Measurements from ENCODE around the gene CUEDC2. TPM values are rescaled to one million over a fixed set of nuclear protein-coding genes. Genes with fewer than 3 reads are reported as not detected.

Gene CUEDC2, protein sequence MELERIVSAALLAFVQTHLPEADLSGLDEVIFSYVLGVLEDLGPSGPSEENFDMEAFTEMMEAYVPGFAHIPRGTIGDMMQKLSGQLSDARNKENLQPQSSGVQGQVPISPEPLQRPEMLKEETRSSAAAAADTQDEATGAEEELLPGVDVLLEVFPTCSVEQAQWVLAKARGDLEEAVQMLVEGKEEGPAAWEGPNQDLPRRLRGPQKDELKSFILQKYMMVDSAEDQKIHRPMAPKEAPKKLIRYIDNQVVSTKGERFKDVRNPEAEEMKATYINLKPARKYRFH
- total RNA-seq (2022) (55.0 and 64.5 TPM in 2 replicates), Bru-seq, nascent RNA (percentile 58 among the genes with signal in this experiment), BruChase-seq, experiment 1, labeled RNA remaining after a 6-hour chase (percentile 65 among the genes with signal in this experiment), BruChase-seq, experiment 2, labeled RNA remaining after a 2-hour chase (percentile 64 among the genes with signal in this experiment)
- long read RNA-seq, transcript CUEDC2-201 (9 exons, 1,191 nt): major isoform, 104 of 128 reads
- long read RNA-seq, partial matches to known transcripts: 3 of 128 reads
- long read RNA-seq, other reads (novel, unspliced or antisense): 21 of 128 reads

DNA sequence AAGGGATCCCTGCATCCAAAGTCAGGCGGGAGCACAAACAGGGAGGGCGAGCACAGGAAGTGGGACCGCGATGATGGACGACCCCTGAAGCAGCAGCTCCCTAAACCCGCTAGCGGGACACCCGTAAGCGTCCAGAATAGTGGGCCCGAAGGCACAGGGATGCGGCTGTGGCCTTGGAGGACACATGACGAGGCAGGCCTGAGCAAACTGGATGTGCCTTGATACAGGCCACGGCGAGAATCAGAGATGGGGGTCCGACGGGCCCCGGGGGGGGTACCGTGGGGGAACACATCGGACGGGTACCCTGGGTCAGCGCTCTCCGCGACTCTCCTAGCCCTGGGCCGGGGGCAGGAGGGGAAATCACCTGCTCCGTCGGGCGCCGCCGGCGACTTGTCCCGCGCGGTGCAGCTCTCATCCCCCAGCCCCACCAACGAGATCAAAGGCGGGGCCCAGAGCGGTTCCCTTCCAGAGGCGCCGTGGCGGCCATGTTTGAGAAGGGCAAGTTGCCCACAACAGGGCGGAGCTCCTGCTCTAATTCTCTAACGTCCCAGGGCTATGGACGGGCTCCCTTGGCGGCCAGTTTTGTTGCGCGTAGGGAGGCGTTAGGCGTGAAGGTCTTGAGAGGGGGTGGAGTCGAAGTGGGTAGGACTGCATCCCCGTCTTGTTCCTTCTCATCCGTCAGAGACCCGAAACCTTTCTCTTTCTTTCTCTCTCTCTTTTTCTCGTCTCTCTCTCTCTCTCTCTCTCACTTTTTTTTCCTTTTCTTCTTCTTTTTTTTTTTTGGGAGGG lies at the start of gene CUEDC2:
TSS of gene CUEDC2 (minus strand) at position 413 of the 789 bp plus-strand sequence. CDS start 7,386 bp downstream, outside the sequence.
- Mint-ChIP-seq H3K9me3 (ENCODE audit: unreplicated experiment) (no peaks in the 10 kb centered on the region), H3K4me3 (ENCODE audit: unreplicated experiment) (peak within 1 kb of the TSS; percentile 90), H3K27me3 (ENCODE audit: insufficient read depth, unreplicated experiment) (no peaks in the 10 kb centered on the region), H3K36me3 (ENCODE audit: insufficient read depth, unreplicated experiment) (no peaks in the 10 kb centered on the region), H3K27ac (ENCODE audit: low read depth, unreplicated experiment) (peak within 1 kb of the TSS; percentile 94), H3K4me1 (ENCODE audit: insufficient read depth, unreplicated experiment) (peaks cover 26% of the 10 kb centered on the region)
- TF ChIP-seq, protein P1, sequence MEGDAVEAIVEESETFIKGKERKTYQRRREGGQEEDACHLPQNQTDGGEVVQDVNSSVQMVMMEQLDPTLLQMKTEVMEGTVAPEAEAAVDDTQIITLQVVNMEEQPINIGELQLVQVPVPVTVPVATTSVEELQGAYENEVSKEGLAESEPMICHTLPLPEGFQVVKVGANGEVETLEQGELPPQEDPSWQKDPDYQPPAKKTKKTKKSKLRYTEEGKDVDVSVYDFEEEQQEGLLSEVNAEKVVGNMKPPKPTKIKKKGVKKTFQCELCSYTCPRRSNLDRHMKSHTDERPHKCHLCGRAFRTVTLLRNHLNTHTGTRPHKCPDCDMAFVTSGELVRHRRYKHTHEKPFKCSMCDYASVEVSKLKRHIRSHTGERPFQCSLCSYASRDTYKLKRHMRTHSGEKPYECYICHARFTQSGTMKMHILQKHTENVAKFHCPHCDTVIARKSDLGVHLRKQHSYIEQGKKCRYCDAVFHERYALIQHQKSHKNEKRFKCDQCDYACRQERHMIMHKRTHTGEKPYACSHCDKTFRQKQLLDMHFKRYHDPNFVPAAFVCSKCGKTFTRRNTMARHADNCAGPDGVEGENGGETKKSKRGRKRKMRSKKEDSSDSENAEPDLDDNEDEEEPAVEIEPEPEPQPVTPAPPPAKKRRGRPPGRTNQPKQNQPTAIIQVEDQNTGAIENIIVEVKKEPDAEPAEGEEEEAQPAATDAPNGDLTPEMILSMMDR (IDR thresholded peaks at IDR 0.05; ENCODE audit: unreplicated experiment): no peak
- intact Hi-C loops (cut with micrococcal nuclease): no loop called here
- DNase-seq (ENCODE audit: unreplicated experiment): peak; percentile 97
- POLR2A ChIA-PET: interaction anchor here (0.7 to 5.7 kb wide), 26 partner anchors 10 to 614 kb away, joined by 3 to 119 read pairs (median 4); partner anchors contain the start of genes ACTR1A, C10orf95, FBXL15 and GBF1
- BruUV-seq (replicated peaks): no TSS peak
- CTCF ChIA-PET: interaction anchor here (0.6 to 2.2 kb wide), 8 partner anchors 9 to 1426 kb away, joined by 3 to 11 read pairs (median 3); partner anchors contain the start of genes C10orf95 and FBXL15

DNA sequence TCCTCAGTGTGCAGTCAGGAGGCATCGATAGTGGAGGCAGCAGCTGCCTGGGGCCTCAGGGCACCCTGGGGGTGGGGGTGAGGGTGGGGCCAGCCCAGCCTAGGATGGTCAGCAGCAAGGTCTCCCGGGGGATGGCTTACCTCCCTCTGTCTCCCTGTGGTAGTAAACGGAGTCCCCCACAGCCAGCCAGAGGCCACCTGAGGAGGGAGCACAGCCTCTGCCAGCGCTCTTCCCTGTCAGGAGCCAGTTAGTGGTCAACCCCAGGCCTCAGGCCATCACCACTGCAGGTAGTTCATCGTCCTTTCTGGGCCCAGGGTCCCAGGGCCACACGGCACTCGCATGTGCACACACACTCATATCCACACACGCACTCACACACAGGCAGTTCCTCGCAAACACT lies 48.0 kb upstream of the CUEDC2 start:
- BruUV-seq (replicated peaks): no TSS peak
- ChIA-PET POLR2A (interaction anchor here (1.3 to 1.8 kb wide), 2 partner anchors 21 to 60 kb away, joined by 4 to 7 read pairs; partner anchors contain the start of gene FBXL15), CTCF (interaction anchor here (0.5 to 2.4 kb wide), 9 partner anchors 10 to 756 kb away, joined by 3 to 28 read pairs (median 5); no protein-coding TSS in a partner anchor)
- no peak for DNase-seq (ENCODE audit: unreplicated experiment)
- Mint-ChIP-seq H3K9me3 (ENCODE audit: unreplicated experiment) (no peaks in the 10 kb centered on the region), H3K27me3 (ENCODE audit: insufficient read depth, unreplicated experiment) (no peaks in the 10 kb centered on the region), H3K27ac (ENCODE audit: low read depth, unreplicated experiment) (no peak overlapping the region), H3K36me3 (ENCODE audit: insufficient read depth, unreplicated experiment) (peaks cover 45% of the 10 kb centered on the region), H3K4me1 (ENCODE audit: insufficient read depth, unreplicated experiment) (no peaks in the 10 kb centered on the region), H3K4me3 (ENCODE audit: unreplicated experiment) (no peak overlapping the region)
- TF ChIP-seq, protein P1 (IDR thresholded peaks at IDR 0.05; ENCODE audit: unreplicated experiment): no peak
- intact Hi-C loops (cut with micrococcal nuclease): no loop called here

DNA sequence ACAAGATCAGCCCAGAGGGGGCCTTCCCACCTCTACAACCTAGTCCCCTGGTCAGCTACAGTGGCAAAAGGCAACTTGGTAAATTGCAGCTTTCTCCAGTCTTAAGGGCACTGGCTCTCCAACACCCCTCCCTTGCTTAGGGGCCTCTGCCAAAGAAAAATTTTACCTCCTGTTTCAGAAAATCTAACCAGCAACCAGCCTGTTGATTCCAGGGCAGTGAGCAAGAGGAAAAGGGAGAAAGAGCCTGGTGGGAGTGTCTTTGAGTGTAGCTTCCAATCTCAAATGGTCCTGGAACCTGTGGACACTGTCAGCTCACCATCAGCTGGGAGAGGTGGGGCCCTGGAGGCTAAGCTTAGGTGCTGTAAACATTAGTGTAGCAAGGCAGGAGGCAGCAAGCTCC lies 47.3 kb upstream of the CUEDC2 start:
- TF ChIP-seq, protein P1 (IDR thresholded peaks at IDR 0.05; ENCODE audit: unreplicated experiment): no peak
- H3K36me3 Mint-ChIP-seq (ENCODE audit: insufficient read depth, unreplicated experiment): peaks cover 37% of the 10 kb centered on the region
- H3K4me1 Mint-ChIP-seq (ENCODE audit: insufficient read depth, unreplicated experiment): no peaks in the 10 kb centered on the region
- H3K9me3 Mint-ChIP-seq (ENCODE audit: unreplicated experiment): no peaks in the 10 kb centered on the region
- H3K4me3 Mint-ChIP-seq (ENCODE audit: unreplicated experiment): no peak overlapping the region
- intact Hi-C loops (cut with micrococcal nuclease): loop anchor here (1.0 to 2.0 kb wide), 5 partner anchors 57 to 310 kb away; no protein-coding TSS in a partner anchor
- DNase-seq (ENCODE audit: unreplicated experiment): no peak
- POLR2A ChIA-PET: interaction anchor here (1.0 to 1.8 kb wide), 8 partner anchors 21 to 59 kb away, joined by 3 to 7 read pairs (median 4); partner anchors contain the start of genes C10orf95 and FBXL15
- CTCF ChIA-PET: interaction anchor here (0.6 to 2.4 kb wide), 27 partner anchors 8 to 322 kb away, joined by 3 to 28 read pairs (median 4); partner anchors contain the start of gene C10orf95
- no peak overlapping the region for H3K27ac Mint-ChIP-seq (ENCODE audit: low read depth, unreplicated experiment)
- no TSS peak for BruUV-seq (replicated peaks)
- H3K27me3 Mint-ChIP-seq (ENCODE audit: insufficient read depth, unreplicated experiment): no peaks in the 10 kb centered on the region

All from MCF 10A (cell line).